HG02642 (cell line): ENCODE results near the gene CCDC74A.
"Not testable (repeated sequence)": the region's sequence is repeated elsewhere in the genome, so short reads cannot be mapped to it uniquely, and the experiment has no call there.

Experiments used
- ATAC-seq: cut with Tn5 transposase; IDR thresholded peaks from one replicate; pipeline ENCODE4 v1.9.1; 2021; ENCODE audit warnings: mild to moderate bottlenecking; ENCODE audit not compliant: unreplicated experiment, poor library complexity

The CCDC74A gene

DNA sequence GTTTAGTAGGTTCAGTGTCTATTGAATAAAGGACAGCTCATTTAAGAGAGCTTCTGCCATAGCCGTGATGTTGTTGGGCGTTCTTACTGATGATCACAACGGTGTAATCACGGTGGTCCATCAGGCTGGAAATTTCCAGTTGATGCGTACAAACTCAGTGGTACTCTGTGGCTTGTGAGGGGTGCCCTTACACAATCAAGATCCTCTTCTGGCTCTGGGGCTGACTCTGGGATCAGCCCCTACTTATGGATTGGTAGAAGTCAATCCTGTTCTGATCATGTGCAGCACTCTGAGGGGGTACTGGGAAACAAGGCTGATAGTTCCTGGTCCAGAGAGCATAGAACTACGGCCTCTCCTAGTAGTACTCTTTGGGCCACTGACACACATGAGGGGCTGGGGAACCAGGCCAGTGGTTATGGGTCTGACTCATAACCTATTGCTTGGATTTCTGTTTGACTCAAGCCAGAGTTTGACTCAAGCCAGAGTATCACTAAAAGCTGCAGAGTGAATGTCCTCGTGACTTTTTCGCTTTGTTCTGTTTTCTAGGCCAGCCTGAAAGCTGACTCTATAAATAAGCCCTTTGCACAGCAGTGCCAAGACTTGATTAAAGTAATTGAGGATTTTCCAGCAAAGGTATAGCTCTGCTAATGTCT lies 29.2 kb upstream of the CCDC74A start:
- ATAC-seq: peak; percentile 93

DNA sequence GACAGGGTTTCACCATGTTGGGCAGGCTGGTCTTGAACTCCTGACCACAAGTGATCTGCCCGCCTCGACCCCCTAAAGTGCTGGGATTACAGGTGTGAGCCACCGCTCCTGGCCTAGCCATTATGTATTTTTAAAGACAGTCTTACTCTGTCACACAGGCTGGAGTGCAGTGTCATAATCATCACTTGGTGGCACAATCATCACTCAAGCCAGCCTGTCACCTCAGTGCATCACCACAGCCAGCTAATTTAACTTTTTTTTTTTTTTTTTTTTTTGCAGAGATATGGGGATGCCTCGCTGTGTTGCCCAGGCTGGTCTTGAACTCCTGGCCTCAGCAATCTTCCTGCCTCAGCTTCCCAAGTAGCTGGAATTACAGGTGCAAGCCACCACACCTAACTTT lies 24.1 kb upstream of the CCDC74A start:
- not testable (repeated sequence) for ATAC-seq

DNA sequence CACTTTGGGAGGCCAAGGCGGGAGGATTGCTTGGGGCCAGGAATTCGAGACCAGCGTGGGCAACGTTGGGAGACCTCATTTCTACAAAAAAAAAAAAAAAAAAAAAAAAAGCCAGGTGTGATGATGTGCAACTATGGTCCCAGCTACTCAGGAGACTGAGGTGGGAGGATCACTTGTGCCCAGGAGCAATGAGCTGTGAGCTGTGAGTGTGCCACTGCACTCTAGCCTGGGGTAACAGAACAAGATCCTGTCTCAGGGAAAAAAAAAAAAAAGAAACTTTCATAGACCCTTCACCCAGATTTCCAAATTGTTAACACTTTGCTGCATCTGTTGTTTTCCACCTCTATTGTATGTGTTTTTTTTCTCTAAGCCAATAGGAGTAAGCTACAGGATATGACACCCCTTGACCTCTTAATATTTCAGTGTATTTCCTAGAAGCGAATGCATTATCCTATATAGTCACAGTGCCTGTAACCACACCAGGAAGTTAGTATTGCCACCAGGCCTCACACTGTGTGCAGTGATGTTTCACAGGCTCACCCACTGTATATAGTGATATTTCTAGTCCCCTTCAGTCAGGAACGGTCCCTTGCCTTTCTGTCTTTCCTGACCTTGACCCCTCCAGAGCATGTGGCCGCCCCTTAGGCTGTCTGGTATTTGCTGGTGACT lies 23.5 kb upstream of the CCDC74A start:
- ATAC-seq: not testable (repeated sequence)

DNA sequence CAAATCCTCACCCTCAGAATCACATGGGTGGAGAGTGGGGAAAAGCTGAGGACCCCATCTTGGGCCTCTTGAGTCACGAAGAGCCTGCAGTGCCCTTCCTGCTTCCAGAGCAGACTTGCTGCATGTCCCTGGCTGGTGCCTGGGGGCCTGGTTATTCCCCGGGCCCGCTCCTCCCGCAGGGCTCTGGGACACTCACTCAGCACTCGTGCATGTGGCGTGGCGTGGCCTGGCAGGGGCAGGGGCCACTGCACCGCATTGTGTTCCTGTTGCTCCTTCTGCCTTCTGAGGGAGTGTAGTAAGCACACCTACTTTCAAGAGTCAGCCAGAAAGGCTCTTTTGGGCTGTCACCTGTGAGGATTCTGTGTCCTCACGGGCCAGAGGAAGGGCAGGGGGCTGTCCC lies 18.1 kb upstream of the CCDC74A start:
- no peak for ATAC-seq

DNA sequence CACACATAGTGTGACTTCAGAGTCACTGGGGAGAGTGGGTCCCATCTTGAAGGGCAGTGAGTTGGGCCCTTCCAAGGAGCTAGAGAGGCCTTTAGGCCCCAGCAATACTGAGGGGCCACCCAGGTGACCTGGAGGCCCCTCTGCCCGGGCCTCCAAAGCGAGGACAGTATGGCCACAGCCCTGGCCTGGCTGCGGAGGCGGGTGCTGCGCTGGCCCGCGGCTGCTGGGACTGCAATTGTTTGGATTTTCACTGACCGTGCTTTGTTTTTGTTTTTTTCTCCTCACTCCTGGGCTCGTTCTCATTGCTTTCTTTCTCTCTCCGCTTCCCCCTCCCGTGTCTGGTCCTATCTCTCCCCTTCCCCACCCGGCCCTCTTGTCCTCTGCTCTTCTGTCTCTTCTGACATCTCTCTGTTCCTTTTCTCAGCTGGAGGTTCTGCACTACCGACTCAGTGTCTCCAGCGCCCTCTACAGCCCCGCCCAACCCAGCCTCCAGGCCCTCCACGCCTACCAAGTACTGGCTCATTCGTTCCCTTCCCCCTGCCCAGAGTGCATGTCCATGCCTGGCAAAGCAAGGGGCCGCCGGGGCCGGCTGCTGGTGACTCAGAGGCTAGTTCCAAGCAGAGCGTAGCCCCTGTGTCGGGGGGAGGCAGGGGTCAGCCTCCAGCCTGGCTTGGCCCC lies 16.3 kb upstream of the CCDC74A start:
- ATAC-seq: not testable (repeated sequence)

DNA sequence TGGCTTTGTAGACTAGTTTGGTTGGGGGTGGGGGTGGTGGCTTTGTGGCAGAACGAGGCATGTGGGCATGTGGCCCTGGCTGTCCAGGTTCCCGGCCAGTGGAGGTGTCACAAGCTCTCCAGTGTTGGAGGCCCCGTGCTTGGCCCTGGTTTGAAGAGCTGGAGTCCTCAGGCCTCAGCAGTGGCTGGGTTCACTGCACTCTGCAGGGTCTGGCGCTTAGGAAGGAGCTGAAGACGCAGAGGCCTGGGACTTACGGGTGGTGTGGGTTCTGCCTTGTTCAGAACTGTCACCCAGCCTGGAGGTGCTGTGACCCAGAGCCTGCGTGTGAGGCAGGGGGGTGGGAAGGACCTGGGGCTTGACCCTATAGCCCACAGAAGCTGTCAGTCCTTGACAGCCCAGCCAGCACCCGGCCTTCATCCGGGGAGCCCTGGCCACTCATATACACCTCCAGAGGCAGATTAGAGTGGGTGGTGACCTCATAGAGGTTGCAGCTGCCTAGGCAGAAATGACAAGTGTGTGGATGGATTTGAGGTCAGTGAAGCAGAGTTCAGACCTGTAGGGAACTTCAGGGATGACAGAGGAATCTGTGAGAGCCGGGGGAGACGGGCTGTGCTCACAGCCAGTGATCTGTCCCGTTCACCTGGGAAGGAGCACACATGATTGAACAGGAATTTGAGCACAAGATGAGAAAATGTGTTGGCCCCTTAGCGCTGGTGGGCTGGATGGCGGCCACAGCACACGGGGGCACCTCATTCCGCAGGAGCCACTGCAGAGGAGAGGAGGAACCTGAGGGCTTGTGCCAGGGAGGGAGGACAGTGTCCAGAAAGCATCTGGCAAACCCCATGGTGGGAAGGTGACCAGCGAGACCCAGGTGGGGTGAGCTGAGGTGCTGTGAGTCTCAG lies 15.5 kb upstream of the CCDC74A start:
- ATAC-seq: not testable (repeated sequence)

DNA sequence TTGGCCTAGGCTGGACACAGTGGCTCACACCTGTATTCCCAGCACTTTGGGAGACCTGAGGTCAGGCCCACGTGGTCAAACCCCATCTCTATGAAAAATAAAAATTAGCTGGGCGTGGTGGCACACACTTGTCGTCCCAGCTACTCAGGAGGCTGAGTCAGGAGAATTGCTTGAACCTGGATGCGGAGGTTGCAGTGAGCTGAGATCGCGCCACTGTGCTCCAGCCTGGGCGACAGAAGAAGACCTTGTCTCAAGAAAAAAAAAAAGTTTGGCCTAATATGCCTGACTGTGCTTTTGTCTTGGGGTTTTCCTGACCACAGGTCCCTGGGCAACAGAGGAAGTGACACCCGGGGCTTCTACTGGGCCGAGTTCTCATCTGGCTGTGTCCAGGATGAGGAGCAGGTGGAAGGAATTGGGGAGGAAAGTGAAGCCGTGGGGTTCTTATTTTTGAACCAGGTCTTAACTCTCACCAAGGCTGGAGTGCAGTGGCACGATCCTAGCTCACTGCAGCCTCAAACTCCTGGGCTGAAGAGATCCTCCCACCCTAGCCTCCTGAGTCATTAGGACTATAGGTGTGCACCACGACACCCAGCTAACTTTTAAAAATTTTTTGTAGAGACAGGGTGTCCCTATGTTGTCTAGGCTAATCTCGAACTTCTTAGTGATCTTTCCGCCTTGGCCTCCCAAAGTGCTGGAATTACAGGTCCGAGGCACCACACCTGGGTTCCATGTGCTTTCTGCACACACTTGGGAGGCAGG lies 13.1 kb upstream of the CCDC74A start:
- ATAC-seq: peak; percentile 82

DNA sequence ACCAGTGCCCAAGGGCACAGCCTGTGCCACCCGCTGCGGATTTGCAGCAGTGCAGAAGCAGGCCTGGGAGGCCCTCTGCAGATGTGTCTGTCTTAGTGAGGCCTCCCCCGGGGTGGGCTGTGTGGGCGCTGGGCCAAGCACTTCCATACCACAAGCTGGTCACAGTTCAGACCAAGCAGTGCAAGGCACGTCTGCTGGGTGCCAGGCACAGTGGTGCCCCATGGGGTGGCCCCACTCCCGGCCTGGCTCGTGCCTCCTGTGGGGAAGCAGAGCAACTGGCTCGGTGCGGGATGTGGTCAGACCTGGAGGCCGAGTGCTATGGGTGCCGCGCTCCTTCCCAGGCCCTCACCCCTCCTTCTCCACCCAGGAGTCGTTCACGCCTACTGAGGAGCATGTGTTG lies 12.5 kb upstream of the CCDC74A start:
- not testable (repeated sequence) for ATAC-seq

DNA sequence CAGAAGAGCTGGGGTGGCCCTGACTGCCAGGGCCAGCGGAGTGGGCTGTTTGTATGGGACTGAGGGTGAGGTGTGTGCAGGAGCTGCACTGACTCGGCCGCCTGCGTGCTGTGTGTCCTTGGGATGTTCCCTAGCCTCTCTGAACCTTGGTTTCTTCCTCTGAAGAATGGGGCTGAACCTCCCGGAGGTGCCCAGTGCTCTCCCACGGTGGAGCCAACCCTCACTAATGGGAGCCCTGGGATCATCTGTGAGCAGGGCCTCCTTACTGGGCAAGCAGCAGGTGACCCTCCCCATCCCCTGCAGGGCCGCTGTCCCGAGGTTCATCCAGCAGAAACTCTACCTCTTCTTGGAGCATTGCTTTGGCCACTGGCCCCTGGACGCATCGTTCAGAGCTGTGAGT lies 11.7 kb upstream of the CCDC74A start:
- ATAC-seq: no peak

DNA sequence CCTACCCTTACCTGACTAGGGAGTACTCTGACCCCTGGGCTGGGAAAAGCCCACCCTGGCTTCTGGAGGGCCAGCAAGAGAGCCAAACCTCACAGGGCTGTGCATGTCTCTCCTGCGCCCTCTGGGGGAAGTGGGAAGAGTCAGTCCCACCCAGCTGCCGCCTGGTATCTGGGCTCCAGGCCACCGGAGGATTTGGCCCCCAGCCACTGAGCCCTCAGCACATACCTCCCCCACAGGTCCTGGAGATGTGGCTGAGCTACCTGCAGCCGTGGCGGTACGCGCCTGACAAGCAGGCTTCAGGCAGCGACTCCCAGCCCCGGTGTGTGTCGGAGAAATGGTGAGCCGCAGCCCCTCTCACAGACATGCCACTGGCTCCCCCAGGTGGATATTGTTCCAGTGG lies 11.1 kb upstream of the CCDC74A start:
- not testable (repeated sequence) for ATAC-seq

DNA sequence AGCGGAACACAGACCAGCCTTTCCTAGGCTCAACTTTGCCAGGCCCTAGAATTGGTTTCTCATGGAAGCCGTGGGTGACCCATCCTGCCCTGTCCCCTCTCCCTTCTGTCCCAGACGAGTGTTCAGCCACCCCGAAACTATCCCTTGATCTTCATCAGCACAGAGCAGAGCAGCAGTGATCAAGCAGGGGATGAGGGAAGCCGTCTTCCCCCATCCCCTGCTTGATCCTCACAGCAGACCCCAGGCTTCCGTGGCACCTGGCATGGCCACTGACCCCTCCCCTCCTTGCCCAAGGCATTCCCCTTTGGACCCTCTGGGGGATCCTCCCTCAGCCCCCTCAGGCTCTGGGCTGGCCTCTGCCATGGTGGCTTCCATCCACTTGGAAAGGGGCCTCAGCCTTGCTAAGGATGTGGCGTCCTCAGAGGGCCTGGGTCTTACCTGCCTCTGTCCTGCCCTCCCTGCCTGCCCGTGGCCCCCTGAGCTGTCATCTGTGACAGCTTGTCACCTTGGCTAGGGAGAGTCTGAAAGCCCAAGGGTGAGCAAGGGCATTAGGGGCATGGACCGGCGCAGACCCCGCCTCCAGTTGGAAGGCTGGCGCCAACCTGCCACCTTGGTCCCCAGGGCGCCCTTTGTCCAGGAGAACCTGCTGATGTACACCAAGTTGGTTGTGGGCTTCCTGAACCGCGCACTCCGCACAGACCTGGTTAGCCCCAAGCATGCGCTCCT lies 10.4 kb upstream of the CCDC74A start:
- no peak for ATAC-seq

DNA sequence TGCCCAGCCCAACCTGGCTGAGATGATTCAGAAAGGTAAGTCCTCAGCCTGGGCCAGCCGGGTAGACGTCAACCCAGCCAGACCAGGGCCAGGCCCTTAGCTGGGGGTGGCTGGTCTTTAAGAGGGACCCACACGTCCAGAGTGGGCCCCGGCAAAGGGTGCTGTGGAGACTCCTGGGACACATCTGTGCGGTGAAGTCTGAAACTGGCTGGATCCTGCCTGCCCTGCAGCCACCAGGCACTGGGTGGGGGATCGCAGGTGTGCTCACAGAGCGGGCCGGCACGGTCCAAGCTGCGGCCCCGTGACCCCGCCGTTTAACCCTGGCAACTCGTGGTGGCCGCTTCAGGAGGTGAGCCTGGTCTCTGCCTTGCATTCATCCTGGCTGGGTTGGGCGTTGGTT lies 9.8 kb upstream of the CCDC74A start:
- ATAC-seq: not testable (repeated sequence)

DNA sequence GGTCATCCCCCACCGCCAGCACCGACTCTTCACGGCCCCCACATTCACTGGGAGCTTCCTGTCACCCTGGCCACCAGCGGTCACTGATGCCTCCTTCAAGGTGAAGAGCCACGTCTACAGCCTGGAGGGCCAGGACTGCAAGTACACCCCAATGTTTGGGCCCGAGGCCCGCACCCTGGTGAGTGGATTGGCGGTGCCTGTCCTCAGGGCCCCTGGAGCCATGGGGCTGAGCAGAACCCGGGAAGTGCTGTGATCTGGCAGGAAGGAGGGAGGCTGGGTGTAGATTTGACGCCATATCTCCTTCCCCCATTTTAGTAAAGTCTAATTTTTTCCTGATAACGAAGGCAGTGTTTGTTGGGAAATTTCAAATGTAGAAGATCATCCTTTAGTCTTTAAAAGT lies 9.2 kb upstream of the CCDC74A start:
- ATAC-seq: not testable (repeated sequence)

DNA sequence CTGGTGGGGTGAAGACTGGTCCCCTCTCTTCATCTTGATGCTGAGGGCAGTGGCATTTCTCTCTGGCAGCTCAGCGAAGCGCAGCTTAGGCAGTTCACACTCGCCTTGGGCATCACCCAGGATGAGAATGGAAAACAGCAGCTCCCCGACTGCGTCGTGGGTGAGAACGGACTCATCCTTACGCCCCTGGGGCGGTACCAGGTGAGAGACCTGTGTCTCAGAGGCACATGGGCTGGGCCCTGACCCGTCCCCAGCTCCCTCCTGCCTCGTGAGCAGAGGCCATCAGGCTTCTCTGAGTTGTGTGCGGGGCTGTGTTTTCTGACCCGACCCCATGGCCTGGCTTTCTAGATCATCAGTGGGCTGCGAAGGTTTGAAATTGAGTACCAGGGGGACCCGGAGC lies 8.2 kb upstream of the CCDC74A start:
- no peak for ATAC-seq

DNA sequence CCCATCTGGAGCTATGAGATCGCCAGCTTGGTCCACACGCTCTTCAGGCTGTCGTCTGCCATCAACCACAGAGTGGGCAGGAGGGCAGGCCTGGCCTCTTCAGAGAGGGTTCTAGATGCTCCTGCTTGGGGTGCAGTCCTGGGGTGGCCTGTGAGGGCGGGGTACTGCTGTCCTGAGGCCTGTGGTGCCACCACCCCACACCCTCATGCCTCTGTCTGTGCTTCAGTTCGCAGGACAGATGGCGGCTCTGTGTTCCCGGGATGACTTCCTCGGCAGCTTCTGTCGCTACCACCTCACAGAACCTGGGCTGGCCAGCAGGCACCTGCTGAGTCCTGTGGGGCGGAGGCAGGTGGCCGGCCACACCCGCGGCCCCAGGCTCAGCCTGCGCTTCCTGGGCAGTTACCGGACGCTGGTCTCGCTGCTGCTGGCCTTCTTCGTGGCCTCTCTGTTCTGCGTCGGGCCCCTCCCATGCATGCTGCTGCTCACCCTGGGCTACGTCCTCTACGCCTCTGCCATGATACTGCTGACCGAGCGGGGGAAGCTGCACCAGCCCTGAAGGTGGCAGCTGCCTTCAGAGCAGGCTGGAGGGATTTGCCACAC lies 7.7 kb upstream of the CCDC74A start:
- not testable (repeated sequence) for ATAC-seq

DNA sequence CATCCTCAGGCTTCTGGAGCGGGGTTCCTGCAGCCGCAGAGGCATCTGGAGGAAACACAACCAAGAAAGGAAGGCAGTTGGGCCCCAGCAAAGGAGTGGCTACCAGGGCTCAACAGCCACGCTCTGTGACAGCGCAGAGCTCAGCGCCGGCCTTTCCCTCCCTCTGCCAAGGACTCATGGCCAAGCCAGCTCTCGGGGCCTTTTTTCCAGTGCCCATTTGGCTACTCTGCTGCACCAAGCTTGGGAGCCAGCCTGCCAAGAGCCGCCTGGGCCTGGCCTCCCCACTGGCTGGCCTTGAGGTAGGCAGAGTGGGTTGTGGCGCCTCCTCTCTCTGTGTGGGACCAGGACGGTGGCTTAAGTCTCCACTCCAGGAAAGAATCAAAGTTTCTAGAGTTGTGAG lies 7.2 kb upstream of the CCDC74A start:
- ATAC-seq: no peak

DNA sequence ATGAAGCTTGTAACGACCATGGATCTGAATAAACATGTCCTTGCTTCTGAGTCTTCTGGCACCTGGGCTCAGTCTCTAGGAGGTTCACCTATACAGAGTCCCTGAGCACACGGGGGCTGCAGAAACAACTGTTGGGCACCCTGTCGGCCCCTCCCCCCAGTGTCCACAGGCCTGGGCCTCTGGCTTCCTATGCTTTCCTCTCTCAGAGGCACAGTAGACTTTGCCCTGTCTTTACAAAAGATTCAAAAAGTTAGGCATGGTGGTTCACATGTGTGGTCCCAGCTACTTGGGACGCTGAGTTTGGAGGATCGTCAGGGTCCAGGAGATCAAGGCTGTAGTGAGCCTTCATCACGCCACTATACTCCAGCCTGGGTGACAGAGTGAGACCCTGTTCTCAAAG lies 6.2 kb upstream of the CCDC74A start:
- not testable (repeated sequence) for ATAC-seq

DNA sequence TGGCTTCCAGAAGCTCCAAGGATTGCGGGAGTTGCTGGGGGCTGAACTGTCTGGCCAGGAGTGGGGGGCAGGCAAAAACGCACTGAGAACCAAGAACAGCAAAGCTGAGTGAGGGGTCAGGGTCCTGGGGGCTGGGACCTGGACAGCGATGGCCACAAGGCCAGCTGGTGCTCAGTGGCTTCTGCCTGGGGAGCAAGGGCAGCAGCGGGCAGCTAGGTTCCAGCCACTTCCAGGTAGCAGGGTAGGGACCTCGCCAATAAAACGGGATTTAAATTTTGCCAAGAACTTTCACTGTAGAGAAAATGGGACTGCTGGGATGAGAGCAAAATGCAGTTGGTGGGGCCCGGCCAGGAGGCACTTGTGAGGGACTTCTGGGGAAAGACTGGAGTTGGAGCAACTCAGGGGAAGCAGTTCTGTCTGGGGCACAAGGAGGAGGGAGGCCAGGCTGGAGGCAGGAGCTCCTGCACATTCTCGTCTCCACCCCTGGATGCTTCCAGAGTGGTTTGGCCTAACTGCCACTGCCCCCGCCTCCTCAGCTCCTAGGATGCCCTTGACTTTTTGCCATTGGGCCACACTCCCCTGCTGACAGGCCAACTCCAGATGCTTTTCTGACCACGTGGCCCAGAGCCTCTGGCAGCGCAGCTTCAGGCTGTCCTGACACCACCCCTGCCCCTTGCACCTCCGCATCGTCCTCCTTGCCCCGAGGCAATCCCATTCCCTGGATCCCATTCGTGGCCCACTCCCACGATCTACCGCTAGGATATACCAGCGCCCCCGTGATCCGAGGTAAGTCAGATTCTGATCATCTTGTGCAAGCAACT lies 5.5 kb upstream of the CCDC74A start:
- no peak for ATAC-seq
